Measurements from ENCODE around the gene WDR47. TPM values are rescaled to one million over a fixed set of nuclear protein-coding genes. Genes with fewer than 3 reads are reported as not detected.
"Not testable (repeated sequence)": the region's sequence is repeated elsewhere in the genome, so short reads cannot be mapped to it uniquely, and the experiment has no call there.

The WDR47 gene
- polyA plus RNA-seq, 2 of the 4 experiments (the other 2 are of a cell fraction): 5.5 to 10.8 TPM

DNA sequence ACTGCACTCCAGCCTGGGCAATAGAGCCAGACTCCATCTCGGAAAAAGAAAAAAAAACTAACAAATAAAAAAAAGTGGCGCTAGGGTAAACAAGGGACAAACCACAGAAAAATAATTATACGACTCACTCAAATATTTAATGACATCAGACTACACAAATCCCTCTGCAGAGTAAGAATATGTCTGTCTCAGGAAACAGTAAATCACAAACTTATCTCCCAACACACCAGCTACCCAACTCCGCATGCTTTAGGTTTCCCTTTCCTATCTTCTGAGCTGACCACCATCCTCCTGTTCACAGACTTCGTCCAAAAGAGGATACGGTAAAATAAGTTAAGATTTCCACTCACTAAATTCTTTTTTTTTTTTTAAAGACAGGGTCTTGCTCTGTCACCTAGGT lies 16.2 kb downstream of the WDR47 start:
- no peak for FAIRE-seq
- Histone ChIP-seq H3K4me2 (no peak overlapping the region), H3K4me1 (no peaks in the 10 kb centered on the region), H3K9me3 (no peaks in the 10 kb centered on the region), H3K4me3 (no peak overlapping the region), H3K27ac (no peak overlapping the region)
- ChIA-PET POLR2A (no interaction called here), CTCF (no interaction called here)
- no peak for ATAC-seq
- no peak for DNase-seq (ENCODE audit: low read depth in 1 of 2, low spot score in 1 of 2)
- WGBS (ENCODE audit: missing lambda C conversion rate): 85% methylated on average over 6 of the region's 6 CpGs
- TF ChIP-seq MYC (IDR thresholded peaks at IDR 0.05; ENCODE audit: borderline replicate concordance, low read length) (no peak), POLR2A (IDR thresholded peaks at IDR 0.05; ENCODE audit: low read length) (no peak), CEBPB (IDR thresholded peaks at IDR 0.05) (no peak), ESRRA (IDR thresholded peaks at IDR 0.05; ENCODE audit: borderline replicate concordance, low read length) (no peak)

DNA sequence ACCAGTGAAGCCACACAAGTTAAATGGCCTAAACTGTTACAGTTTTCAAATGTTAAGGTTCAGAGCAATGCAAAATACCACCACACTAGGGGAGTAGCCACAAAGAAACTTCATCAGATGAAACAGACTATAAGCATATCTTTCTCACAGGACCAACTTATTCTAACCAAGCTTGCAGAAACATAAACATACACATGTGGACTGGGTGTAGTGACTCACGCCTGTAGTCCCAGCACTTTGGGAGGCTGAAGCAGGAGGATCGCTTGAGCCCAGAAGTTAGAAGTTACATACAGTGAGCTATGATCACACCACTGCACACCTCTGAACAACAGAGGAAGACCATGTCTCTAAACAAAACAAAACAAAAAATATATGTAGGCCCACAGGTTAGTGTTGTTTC lies 17.3 kb downstream of the WDR47 start:
- DNase-seq (ENCODE audit: low read depth in 1 of 2, low spot score in 1 of 2): no peak
- 91% methylated on average over 2 of the region's 2 CpGs for WGBS (ENCODE audit: missing lambda C conversion rate)
- no peak for FAIRE-seq
- no peaks in the 10 kb centered on the region for H3K4me1 ChIP-seq
- no peak overlapping the region for H3K27ac ChIP-seq
- no peaks in the 10 kb centered on the region for H3K9me3 ChIP-seq
- POLR2A ChIA-PET: no interaction called here
- CTCF ChIA-PET: interaction anchor here (0.7 kb wide), 1 partner anchor 75 kb away, joined by 4 read pairs; no protein-coding TSS in a partner anchor
- ATAC-seq: no peak
- TF ChIP-seq EHMT2 (IDR thresholded peaks at IDR 0.05; ENCODE audit: low read depth): no peak
- no peak for TF ChIP-seq RARB (CRISPR knock-in tag; IDR thresholded peaks at IDR 0.05)
- no peak for TF ChIP-seq CBX8 (IDR thresholded peaks at IDR 0.05)
- TF ChIP-seq ZSCAN20 (CRISPR knock-in tag; IDR thresholded peaks at IDR 0.05): no peak
- TF ChIP-seq, protein P1, sequence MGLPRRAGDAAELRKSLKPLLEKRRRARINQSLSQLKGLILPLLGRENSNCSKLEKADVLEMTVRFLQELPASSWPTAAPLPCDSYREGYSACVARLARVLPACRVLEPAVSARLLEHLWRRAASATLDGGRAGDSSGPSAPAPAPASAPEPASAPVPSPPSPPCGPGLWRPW (IDR thresholded peaks at IDR 0.05): no peak
- TF ChIP-seq, protein P2, sequence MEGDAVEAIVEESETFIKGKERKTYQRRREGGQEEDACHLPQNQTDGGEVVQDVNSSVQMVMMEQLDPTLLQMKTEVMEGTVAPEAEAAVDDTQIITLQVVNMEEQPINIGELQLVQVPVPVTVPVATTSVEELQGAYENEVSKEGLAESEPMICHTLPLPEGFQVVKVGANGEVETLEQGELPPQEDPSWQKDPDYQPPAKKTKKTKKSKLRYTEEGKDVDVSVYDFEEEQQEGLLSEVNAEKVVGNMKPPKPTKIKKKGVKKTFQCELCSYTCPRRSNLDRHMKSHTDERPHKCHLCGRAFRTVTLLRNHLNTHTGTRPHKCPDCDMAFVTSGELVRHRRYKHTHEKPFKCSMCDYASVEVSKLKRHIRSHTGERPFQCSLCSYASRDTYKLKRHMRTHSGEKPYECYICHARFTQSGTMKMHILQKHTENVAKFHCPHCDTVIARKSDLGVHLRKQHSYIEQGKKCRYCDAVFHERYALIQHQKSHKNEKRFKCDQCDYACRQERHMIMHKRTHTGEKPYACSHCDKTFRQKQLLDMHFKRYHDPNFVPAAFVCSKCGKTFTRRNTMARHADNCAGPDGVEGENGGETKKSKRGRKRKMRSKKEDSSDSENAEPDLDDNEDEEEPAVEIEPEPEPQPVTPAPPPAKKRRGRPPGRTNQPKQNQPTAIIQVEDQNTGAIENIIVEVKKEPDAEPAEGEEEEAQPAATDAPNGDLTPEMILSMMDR (IDR thresholded peaks at IDR 0.05): no peak
- TF ChIP-seq, protein P3, sequence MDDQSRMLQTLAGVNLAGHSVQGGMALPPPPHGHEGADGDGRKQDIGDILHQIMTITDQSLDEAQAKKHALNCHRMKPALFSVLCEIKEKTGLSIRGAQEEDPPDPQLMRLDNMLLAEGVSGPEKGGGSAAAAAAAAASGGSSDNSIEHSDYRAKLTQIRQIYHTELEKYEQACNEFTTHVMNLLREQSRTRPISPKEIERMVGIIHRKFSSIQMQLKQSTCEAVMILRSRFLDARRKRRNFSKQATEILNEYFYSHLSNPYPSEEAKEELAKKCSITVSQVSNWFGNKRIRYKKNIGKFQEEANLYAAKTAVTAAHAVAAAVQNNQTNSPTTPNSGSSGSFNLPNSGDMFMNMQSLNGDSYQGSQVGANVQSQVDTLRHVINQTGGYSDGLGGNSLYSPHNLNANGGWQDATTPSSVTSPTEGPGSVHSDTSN (IDR thresholded peaks at IDR 0.05): no peak
- TF ChIP-seq TP53 (CRISPR knock-in tag; IDR thresholded peaks at IDR 0.05): no peak
- no peak for TF ChIP-seq ZC3H11A (IDR thresholded peaks at IDR 0.05)
- TF ChIP-seq FOSL2 (IDR thresholded peaks at IDR 0.05): no peak
- no peak for TF ChIP-seq FOSL2 (CRISPR knock-in tag; IDR thresholded peaks at IDR 0.05)
- TF ChIP-seq HOXA7 (CRISPR knock-in tag; IDR thresholded peaks at IDR 0.05): no peak
- no peak overlapping the region for H3K4me3 ChIP-seq
- no peak overlapping the region for H3K4me2 ChIP-seq

DNA sequence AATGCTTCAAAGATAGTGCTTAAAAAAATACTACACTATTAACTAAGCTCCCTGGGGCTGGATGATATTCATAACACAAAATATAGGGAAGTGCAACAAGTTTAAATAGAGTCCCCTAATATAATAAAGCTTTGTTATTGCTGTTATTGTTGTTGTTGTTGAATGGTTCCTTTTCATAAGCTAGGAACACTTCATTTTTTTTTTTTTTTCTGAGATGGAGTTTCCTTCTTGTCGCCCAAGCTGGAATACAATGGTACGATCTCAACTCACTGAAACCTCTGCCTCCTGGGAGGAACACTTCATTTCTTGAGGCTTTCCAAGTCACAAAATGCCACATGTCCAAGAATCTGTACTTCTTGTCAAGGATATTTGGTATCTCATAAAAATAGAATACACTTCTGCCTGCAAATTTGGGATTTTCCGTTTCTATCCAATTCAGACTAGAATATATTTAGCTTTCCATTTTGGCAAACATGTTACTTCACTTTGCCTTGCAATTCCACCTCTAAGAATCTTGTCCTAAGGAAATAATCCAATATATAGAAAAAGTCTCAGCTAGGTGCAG lies 21.1 kb downstream of the WDR47 start:
- WGBS (ENCODE audit: missing lambda C conversion rate): 92% methylated on average over 3 of the region's 3 CpGs
- no peak for DNase-seq (ENCODE audit: low read depth in 1 of 2, low spot score in 1 of 2)
- ATAC-seq: no peak
- Histone ChIP-seq H3K9me3 (no peaks in the 10 kb centered on the region), H3K4me3 (no peak overlapping the region), H3K4me1 (no peaks in the 10 kb centered on the region), H3K27ac (no peak overlapping the region), H3K4me2 (no peak overlapping the region)
- TF ChIP-seq RNF2 (IDR thresholded peaks at IDR 0.05; ENCODE audit: borderline replicate concordance, low read depth) (no peak), JUNB (IDR thresholded peaks at IDR 0.05) (no peak), NFE2L2 (conservative IDR thresholded peaks at IDR 0.05; ENCODE audit: low read length) (no peak), HOXB5 (CRISPR knock-in tag; IDR thresholded peaks at IDR 0.05) (no peak), TP53 (CRISPR knock-in tag; IDR thresholded peaks at IDR 0.05) (no peak), BHLHE40 (IDR thresholded peaks at IDR 0.05; ENCODE audit: low read depth, low read length) (no peak), ZFP36 (IDR thresholded peaks at IDR 0.05; ENCODE audit: borderline replicate concordance, partially characterized antibody) (no peak), RFX5 (IDR thresholded peaks at IDR 0.05) (no peak), CHD4 (IDR thresholded peaks at IDR 0.05; ENCODE audit: borderline replicate concordance) (no peak), CBX2 (IDR thresholded peaks at IDR 0.05; ENCODE audit: borderline replicate concordance, low read depth) (no peak), GATA3 (IDR thresholded peaks at IDR 0.05; ENCODE audit: borderline replicate concordance) (no peak), TFCP2L1 (CRISPR knock-in tag; IDR thresholded peaks at IDR 0.05) (no peak)
- TF ChIP-seq, protein P4, sequence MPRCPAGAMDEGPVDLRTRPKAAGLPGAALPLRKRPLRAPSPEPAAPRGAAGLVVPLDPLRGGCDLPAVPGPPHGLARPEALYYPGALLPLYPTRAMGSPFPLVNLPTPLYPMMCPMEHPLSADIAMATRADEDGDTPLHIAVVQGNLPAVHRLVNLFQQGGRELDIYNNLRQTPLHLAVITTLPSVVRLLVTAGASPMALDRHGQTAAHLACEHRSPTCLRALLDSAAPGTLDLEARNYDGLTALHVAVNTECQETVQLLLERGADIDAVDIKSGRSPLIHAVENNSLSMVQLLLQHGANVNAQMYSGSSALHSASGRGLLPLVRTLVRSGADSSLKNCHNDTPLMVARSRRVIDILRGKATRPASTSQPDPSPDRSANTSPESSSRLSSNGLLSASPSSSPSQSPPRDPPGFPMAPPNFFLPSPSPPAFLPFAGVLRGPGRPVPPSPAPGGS (IDR thresholded peaks at IDR 0.05): no peak
- CTCF ChIA-PET: no interaction called here
- FAIRE-seq: no peak
- POLR2A ChIA-PET: interaction anchor here (1.2 kb wide), 1 partner anchor 21 kb away, joined by 3 read pairs; the partner anchor contains the start of gene WDR47

DNA sequence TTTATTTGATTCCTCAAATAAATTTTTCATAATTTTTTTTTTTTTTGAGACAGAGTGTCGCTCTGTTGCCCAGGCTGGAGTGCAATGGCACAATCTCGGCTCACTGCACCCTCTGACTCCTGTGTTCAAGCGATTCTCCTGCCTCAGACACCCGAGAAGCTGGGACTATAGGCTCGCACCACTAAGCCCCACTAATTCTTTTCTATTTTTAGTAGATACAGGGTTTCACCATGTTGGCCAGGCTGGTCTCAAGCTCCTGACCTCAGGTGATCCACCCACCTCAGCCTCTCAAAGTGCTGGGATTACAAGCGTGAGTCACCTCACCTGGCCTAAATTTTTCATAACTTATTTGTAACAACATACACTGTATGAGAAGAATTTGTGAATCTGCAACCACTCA lies 24.2 kb downstream of the WDR47 start:
- POLR2A ChIA-PET; ATAC-seq; H3K9me3 ChIP-seq; H3K27ac ChIP-seq; FAIRE-seq; DNase-seq (ENCODE audit: low read depth in 1 of 2, low spot score in 1 of 2); H3K4me1 ChIP-seq; H3K4me2 ChIP-seq; H3K4me3 ChIP-seq: not testable (repeated sequence)
- CTCF ChIA-PET: interaction anchor here (1.5 to 1.9 kb wide), 2 partner anchors 10 to 95 kb away, joined by 4 to 5 read pairs; a partner anchor contains a TSS
- 91% methylated on average over 6 of the region's 6 CpGs for WGBS (ENCODE audit: missing lambda C conversion rate)

Data from A549 (cell line).